NCI-H748 treated with DMSO at 0.1 percent for 48 hours (cell line): ENCODE data around the gene MRPL55.

Experiments
- DNase-seq: peaks from one replicate; lab custom pipeline; 2025; lab: John Stamatoyannopoulos, UW

Gene MRPL55

DNA sequence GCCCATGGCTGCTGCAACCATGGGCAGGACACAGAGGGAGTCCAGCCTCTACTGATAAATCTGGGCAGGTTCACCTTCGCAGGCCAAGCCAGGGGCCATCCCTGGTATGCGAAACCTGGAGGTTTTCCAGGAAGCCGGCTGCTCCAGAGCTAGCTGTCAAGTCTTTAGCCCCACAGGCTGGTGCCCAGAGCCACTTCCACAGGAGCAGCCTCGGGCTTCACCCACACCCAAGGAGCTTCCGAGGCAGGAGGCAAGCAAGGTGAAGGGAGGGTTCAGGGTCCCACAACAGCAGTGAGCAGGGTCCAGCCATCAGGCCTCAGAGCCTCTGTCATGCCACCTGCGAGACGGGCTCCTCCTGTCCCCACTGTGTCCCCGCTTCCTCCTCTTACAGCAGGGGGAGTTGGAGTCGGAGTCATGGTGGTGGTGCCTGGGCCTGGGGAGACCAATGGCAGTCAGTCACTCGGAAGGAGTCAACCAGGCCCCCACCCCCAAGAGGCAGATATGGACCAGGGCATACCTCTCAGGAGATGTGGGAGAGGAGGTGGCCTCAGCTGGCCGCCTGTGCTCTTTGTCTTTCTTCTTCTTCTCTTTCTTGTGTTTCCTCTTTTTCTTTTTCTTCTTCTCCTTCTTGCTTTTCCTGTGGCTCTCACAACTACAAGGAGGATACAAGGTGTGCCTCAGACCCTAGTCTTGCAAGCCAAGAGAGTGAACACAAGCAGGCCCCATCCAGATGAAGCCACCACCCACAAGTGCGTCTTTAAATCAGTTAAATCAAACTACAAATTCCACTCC lies 8.1 kb downstream of the MRPL55 start:
- DNase-seq, result no peak

DNA sequence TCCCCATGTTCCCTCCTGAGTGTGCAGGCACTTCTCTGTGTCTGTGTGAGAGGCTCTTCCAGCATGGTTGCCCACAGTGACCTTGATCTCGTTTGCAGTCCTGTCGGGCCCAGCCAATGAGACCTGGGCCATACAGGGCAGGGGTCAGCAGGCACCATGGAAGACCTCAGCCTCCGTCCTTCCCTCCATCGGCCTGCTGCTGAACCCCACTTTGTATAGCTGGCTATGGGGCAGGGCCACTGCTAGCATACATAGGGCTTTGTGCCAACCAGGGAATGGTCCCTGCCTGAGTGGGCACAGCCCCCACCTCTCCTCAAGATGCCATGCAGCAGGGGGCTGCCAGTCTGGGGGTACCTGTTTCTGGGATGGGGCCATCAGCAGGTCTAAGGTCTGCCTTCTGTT lies 9.8 kb downstream of the MRPL55 start:
- no peak for DNase-seq

DNA sequence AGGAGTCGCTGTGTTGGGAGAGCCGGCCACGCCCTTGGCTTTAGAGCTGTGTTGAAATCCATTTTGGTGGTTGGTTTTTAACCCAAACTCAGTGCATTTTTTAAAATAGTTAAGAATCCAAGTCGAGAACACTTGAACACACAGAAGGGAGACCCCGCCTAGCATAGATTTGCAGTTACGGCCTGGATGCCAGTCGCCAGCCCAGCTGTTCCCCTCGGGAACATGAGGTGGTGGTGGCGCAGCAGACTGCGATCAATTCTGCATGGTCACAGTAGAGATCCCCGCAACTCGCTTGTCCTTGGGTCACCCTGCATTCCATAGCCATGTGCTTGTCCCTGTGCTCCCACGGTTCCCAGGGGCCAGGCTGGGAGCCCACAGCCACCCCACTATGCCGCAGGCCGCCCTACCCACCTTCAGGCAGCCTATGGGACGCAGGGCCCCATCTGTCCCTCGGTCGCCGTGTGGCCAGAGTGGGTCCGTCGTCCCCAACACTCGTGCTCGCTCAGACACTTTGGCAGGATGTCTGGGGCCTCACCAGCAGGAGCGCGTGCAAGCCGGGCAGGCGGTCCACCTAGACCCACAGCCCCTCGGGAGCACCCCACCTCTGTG lies 10.7 kb downstream of the MRPL55 start:
- no peak for DNase-seq

DNA sequence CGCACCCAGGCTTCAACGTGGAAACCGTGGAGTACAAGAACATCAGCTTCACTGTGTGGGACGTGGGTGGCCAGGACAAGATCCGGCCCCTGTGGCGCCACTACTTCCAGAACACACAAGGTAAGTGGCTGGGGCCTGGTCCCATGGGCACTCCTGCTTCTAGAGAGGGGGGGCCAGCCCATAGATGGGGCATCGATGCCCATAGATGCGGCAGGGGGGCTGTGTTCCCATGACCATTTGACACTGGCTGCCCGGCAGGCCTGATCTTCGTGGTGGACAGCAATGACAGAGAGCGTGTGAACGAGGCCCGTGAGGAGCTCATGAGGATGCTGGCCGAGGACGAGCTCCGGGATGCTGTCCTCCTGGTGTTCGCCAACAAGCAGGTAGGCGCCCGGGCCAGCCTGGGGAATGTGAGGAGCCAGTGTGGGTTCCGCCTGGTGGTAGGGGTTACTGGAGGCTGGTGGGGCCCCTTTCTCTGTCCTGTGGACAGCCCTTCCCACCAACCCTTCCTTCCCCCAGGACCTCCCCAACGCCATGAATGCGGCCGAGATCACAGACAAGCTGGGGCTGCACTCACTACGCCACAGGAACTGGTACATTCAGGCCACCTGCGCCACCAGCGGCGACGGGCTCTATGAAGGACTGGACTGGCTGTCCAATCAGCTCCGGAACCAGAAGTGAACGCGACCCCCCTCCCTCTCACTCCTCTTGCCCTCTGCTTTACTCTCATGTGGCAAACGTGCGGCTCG lies 11.6 kb downstream of the MRPL55 start:
- DNase-seq, result no peak

DNA sequence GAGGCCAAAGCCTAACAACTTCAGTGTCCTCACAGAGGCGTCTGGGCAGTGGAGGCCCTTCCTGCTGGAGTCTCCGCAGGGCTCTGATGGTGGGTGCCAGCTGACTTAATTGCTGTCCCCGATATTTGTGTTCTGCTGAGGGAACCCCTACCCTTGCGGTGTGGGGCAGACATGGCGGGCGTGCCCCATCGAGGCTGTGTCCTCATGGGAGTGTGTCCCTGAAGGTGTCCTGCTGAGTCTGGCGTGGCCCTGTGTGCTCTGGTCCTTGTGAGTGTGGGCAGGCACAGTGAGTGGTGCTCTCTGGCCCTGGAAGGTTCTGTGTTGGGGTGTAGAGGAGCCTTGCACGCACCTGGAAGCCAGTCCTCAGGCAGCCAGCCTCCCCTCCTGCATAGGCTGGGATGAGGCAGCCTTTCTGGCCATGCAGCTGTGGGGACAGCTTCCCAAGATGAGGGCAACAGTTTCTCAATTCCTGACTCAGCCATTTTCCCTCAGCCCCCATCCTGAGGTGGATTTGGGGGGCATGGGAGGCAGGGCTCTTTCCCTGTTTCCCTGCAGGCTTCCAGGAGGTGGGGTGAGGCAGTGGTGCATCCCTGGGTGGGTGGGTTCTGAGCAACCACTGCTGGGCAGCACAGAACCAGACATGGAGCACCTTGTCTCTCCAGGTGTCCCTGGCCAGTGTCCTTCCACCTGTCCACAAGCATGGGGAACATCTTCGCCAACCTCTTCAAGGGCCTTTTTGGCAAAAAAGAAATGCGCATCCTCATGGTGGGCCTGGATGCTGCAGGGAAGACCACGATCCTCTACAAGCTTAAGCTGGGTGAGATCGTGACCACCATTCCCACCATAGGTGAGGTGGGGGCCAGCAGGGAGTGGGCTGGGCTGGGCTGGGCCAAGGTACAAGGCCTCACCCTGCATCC lies 12.4 kb downstream of the MRPL55 start:
- no peak for DNase-seq

DNA sequence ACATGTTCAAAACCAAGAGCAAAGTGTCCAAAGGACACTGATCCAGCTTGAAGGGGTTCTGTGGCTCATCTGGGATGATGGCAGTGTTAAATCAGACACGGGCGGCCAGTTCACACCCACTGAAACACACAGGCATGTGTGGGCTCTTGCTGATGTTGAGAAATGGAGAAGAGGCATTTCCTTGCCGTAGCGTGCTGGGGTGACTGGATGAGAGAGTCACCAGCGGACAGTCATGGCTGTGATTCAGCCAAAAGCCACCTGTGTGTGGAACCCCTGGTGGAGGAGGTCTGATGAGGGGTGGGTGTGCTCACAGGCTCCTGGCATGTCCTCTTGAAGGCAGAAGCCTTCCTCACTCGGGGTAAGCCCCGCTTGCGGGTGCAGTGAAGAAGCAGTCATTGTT lies 13.2 kb downstream of the MRPL55 start:
- no peak for DNase-seq

DNA sequence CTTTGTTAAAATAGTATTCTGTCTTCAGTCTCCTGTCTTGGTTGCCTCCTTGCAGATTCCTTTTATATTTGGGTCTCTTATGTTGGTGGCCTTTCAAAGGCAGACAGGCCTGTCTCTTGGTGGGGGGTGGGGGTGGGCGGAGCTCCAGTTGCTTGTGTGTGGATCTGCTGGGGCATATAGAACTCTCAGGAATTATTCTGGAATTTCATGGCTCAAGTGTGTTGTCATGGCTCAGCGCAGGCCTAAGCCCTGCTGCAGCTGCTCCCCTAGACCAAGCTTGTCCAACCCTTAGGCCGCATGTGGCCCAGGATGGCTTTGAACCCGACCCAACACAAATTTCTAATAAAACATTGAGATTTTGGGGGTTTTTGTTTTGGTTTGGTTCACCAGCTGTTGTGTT lies 13.9 kb downstream of the MRPL55 start:
- no peak for DNase-seq

DNA sequence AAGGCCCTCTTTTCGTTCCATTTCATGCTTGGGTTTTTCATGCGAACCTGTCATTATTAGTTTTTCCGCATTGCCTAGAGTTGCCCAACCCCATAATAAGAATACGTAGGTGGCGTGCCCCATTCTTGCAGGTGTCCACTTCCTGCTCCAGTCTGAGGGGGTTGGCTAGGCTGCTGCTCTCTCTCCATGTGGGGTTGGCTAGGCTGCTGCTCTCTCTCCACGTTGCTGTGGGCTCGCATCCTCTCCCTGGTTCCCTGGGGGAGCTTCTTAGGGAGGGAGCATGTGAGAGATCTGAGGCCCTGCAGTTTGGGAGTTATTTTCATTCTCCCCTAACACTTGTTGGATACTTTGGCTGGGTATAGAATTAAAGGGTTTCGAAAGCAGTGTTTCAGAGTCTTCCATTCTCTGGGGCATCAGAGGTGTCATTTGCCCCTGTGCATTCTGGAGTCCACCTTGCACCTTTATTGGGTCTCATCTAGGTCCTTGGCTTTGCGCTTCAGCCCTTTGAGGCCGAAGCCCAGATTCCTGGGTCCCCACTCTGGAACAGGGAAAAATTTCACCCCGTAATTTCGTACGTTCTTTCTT lies 14.6 kb downstream of the MRPL55 start:
- DNase-seq, result no peak

DNA sequence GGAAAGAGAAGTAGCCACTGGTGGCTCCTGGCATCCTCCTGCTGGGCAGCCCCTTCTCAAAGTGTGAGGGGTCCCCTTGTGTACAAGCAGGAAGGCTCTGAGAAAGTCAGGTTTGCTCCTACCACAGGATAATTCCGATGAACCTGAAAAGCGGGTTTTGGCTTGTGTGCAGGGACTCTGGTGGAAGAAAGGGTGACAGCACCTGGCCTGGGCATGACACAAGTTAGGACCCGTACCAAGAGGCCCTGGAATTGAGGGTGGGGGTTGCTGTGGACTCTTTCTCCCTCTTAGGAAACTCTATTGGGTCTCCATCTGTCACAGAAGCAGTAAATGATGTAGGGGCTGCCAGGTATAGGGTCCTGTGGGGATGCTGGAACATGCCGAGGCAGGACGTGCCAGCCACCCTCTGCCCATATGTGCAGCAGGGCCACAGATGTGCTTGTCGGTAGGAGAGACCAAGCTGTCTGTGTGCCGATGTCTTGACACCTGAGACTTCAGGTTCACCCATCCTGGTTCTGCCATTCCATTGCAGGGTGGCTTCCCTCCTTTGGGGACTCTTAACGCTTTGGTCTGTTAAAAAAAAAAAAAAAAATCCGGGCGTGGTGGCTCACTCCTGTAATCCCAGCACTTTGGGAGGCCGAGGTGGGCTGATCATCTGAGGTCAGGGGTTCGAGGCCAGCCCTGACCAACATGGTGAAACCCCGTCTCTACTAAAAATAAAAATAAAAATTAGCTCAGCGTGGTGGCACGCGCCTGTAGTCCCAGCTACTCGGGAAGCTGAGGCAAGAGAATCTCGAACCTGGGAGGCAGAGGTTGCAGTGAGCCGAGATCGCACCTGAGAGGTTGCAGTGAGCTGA lies 15.8 kb downstream of the MRPL55 start:
- DNase-seq, result no peak

DNA sequence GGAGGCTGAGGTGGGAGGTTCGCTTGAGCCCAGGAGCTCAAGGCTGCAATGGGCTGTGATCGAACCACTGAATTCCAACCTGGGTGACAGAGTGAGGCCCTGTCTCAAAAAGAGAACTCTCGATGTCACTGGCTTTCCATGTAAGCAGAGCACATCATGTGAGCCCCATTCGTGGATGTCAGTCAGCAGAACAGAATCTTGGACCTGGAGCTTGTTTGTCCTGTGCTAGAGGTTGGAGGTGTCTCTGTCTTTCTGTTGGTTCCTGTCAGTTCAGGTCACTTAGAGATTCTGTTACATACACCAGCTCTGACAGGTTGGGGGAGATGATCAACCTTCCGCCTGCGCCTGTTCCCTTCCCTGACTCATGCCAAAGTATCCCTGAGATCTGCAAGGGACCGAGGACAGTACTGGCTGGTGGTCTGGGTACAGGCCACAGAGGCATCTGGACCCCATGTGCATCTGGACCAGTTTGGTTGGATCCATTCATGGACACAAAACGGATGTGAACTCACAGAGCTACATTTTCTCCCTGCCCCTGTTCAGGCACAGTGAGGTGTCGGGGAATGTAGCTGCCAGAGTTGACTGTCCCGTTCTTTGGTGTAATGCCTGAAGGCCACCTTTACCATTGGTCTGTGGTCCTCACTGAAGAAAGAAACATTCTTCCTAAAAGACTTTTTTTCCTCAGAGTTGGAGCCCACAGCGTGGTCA lies 16.6 kb downstream of the MRPL55 start:
- no peak for DNase-seq

DNA sequence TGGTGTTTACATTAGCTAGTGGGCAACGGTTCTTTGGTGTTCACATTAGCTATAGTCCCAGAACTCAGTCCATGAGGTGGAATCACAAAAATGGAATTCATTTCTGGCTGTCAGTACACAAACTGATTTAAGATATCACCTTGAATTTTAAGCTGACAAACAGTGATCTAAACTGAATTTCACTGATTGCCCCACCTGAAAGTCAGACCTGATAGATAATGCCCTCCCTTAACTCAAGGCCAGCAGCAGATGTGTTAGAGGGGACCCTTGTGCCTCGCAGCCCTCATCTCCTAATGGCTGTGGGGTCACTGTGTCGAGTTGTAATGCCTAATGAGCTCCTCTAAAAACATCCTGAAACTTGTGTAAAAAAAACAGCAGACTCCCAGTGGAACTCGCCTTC lies 18.0 kb downstream of the MRPL55 start:
- DNase-seq, result no peak

DNA sequence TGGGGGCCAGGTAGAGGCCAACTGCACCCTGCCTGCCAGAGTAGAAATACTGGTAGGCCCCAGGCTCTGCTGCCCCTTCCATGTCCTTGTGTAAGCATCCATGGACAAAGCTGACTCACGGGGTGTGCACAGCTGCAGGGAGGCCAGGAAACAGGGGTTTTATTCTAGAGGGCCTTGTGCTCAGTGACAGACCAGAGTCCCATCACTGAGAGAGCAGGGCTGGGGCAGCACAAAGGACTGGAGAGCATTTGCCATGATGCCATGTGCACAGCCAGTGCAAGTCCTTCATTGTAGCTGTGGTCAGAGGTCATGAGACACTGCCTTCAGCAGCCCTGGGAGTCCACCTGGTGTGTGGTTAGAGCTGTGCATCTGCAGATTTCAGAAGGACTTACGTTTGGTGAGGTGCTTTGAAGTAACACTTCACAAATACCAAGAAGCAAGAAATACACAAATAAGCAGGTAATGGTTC lies 18.5 kb downstream of the MRPL55 start:
- no peak for DNase-seq

DNA sequence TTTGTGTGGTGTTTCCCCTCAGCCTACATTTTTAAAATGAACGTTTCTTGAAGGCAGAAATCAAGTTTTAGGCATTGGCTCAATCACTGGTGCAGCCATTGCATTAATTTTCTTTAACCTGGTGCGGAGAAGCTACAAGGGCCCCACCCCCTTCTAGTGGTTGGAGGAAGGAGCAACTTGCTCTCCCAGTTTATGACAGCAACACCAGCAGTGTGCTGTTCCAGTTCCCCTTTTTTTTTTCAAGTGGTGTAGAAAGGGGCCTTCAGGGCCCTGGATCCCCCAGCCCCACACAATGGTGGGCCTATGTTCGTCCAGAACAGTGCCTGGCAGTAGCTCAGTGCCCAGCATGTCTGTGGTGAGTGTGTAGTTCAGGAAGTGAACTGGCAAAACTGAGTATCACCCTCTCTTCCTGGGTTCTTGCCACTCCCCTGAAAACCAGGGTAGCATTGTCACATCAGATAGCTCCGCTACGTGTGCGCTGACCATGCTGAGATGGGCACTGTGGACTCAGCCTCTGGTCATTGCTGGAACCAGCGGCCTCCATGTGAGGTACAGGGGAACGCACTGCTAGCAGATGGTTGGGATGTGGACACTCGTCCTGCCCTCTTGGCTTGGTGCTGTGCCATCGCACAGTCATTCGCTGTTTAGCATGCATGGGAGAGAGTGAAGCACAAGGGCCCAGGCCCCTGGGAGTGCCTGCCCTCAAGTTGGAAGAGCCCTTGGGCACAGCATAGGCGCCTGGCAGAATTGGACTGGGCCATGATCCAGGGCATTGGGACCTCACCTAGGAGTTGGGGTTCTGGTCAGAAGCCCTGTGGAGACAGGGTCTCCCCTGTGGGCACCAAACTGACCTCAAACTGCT lies 19.3 kb downstream of the MRPL55 start:
- DNase-seq, result no peak

DNA sequence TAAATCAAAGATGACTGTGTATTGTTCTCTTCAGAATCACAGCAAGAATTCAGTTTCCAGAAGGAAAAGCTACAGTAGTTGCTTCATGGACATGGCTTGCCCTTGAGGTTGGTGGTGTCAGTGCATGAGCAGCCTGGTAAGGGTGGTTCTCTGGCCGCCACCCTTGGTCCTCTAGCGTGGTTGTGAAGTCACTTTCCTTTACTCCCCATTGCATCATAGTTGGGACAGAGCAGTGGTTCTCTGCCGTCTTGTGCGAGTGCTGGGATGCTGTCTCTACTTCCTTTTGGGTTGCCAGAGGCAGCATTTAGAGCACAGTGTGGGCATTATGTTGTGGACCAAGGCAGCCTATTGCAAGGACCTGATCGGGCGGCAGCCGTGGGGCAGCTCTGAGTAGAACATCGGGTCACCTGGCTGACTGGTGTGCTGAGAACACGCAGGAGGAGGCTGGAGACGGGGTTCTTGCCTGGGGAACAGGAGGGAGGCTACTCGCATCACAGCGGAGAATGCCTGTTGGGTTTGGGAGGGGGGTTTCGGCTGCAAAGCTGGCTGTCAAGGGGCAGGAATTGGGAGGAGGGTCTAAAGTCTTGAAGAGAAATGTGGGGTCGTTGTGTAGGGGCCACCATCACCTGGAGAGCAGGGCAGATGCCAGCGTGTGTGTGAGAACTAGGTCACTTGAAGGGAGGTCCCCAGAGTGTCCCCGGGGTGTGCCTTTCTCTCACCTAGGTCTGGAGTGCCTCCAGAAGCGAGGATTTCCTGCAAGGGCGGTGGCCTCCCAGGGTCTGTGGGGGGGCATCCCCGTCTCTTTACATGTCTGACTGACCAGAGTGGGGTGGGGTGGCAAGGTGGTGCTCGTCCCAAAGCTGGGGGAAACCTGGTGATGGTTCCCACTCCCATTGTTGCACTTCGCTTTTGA lies 20.3 kb downstream of the MRPL55 start:
- DNase-seq, result no peak

DNA sequence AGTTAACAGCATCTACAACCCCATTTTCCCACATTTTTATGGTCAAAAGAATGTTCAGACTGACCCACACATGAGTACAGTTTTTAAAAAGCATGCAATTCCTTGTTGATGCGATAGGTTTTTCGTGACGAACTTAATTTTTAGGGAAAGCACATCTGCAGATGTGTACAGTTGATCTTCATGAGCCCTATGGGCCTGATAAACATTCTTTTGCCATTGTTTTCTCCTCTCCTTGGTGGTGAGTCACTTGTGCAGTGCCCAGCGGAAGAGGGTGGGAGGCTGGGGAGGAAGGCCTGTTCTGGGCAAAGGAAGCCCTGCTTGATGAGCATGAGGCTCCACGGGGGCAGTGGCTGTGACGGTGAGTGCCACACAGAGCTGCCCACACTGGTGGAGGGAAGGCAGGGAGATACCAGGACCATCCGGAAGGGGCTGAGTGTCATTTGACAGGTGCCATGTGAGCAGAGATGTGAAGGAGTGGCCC lies 21.3 kb downstream of the MRPL55 start:
- no peak for DNase-seq

DNA sequence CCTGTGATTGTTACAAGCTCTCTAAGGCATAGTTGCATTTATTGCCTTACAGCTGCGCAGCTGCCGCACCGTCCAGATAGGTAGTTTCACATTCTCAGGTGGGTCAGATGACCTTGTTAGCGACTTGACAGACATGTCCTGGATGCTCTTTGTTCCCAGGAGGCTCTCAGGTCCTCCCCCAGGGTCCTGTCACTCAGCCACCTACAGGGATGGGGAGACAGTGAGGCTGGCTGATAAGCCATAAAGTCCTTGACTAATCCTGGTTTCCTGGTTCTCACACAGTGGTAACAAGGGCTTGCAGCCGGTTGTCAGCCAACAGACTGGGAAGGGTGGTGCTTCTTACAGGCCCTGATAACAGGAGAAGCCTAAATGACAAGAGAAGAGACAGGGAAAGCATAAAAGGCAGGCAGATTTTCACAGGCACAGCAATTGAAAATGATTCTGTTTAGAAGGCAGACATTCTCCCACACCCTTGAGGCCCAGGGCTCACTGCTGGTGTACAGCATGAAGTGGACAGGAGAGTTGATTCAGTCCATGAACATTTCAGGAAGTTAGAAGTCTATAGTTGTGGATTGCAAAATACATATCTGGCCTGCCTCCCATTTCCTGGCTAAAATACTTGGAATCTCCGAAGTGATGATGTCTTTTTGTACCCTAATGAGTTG lies 23.7 kb downstream of the MRPL55 start:
- DNase-seq, result no peak

DNA sequence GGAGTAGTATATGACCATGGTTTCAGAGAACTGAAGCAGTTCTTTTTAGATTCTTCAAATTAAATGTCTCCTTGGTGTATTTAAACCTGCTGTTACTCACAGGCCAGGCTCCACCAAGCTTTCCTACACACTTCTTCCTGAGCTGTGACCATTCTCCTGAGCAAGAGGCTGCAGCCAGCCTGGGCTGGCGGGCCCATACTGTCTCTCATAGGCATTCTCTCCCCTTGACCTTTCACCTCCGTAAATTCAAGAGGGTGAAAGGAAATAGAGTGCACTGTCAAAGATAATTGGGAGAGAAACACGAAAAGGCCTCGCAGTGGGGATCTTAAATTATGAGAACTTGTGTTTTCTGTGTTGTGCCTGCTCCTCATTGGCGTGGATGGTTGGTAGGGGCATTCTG lies 24.3 kb downstream of the MRPL55 start:
- no peak for DNase-seq
